ENCODE results near the gene DCK. TPM values are rescaled to one million over a fixed set of nuclear protein-coding genes. Genes with fewer than 3 reads are reported as not detected.

Gene DCK
- total and polyA plus RNA-seq, 2 donors (not counting 1 experiment from before 2014, with no cell fraction given), result 34.8 to 58.2 TPM

GRCh38 chr4:70976252-70976651 lies 17.2 kb upstream of the DCK start:
- H3K4me2 ChIP-seq (replicated peaks; ENCODE audit: low read depth, low read length, poor library complexity, severe bottlenecking), result no peak overlapping the region

More at GRCh38 chr4:70976252-70976651, 17.2 kb upstream of the DCK start:
- ChIA-PET POLR2A (no interaction called here), CTCF (interaction anchor here (0.9 kb wide), 1 partner anchor 225 kb away, joined by 3 read pairs; no protein-coding TSS in a partner anchor)
- Histone ChIP-seq H3K4me3 (ENCODE audit: control extremely low read depth in 1 of 5, extremely low read depth in 1 of 5, insufficient read depth in 1 of 5, low read depth in 2 of 5, low read length in 4 of 5) (no peak overlapping the region), H3K27me3 (replicated peaks in 1 of 4; ENCODE audit: control extremely low read depth in 1 of 4, control insufficient read depth in 3 of 4, insufficient read depth in 4 of 4, low read length in 3 of 4) (no peaks in the 10 kb centered on the region), H2AFZ (ENCODE audit: insufficient read depth, low read depth, low read length, poor library complexity, severe bottlenecking) (no peak overlapping the region), H3K9ac (ENCODE audit: low read length) (no peak overlapping the region), H3K4me1 (ENCODE audit: control insufficient read depth in 2 of 2, insufficient read depth in 2 of 2, low read length in 2 of 2) (peaks cover 12 to 13% of the 10 kb centered on the region in 2 donors), H3K79me2 (ENCODE audit: control insufficient read depth, insufficient read depth, low read length) (peaks cover 4% of the 10 kb centered on the region), H3K9me3 (ENCODE audit: control extremely low read depth in 1 of 3, control insufficient read depth in 2 of 3, insufficient read depth in 1 of 3, low read length in 2 of 3) (no peaks in the 10 kb centered on the region), H4K20me1 (ENCODE audit: control insufficient read depth, insufficient read depth, low read length, poor library complexity, severe bottlenecking) (no peaks in the 10 kb centered on the region), H3K36me3 (replicated peaks in 1 of 2; ENCODE audit: control extremely low read depth in 1 of 2, control insufficient read depth in 1 of 2, extremely low read depth in 1 of 2, insufficient read depth in 2 of 2, low read length in 1 of 2) (no peaks in the 10 kb centered on the region), H3K27ac (ENCODE audit: low read length in 2 of 2) (no peak overlapping the region)
- Mint-ChIP-seq H3K4me3 (no peak overlapping the region), H3K9me3 (ENCODE audit: insufficient read depth) (no peaks in the 10 kb centered on the region), H3K4me1 (peaks cover 17% of the 10 kb centered on the region), H3K27ac (no peak overlapping the region), H3K27me3 (no peaks in the 10 kb centered on the region)
- 100% methylated on average over 1 of the region's 3 CpGs for WGBS (ENCODE audit: insufficient coverage)
- TF ChIP-seq EZH2 (IDR thresholded peaks at IDR 0.05; ENCODE audit: borderline replicate concordance, insufficient read depth, low read depth, low read length, poor library complexity, severe bottlenecking) (no peak), CTCF (IDR thresholded peaks at IDR 0.05) (no peak)
- no peak for DNase-seq
- no peak for ATAC-seq (ENCODE audit: low read depth)
- intact Hi-C loops (cut with micrococcal nuclease), result no loop called here
